ENCODE measurements around the gene DGCR2. TPM values are rescaled to one million over a fixed set of nuclear protein-coding genes. Genes with fewer than 3 reads are reported as not detected.

The DGCR2 gene
- total and polyA plus RNA-seq, 3 donors from 2014 or later = 64.6 to 106 (median 89.5) TPM

DNA sequence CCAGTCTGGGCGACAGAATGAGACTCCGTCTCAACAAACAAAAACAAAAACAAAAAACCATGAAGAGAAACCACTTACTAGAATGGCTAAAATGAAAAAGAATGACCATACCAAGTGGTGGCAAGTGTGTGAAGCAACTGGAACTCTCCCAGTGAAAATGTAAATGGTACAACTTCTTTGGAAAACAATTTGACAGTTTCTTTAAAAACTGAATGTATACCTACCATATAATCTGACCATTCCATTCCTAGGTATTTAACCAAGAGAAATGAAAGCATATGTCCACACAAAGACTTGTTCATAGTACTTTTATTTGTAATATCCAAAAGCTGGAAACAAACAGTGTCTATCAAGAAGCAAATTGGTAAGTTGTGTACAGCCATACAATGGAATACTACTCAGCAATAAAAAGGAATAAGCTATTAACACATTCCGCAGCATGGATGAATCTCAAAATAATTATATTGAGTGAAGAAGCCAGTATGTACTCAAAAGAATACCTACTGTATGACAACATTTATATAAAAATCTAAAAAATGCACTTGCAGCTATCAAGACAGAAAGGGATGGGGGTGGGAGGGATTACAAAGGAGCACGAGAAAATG, 27.7 kb downstream of the DGCR2 start:
- intact Hi-C loops (cut with DNase I; ENCODE audit: low total_unique reads) = no loop called here
- Histone ChIP-seq H3K4me3 (no peak overlapping the region), H3K9me3 (no peaks in the 10 kb centered on the region), H3K36me3 (ENCODE audit: low read depth, missing control alignments) (no peaks in the 10 kb centered on the region), H3K27ac (no peak overlapping the region), H3K27me3 (no peaks in the 10 kb centered on the region), H3K4me1 (no peaks in the 10 kb centered on the region)
- no peak for TF ChIP-seq POLR2A (IDR thresholded peaks at IDR 0.05)
- TF ChIP-seq, protein P1, sequence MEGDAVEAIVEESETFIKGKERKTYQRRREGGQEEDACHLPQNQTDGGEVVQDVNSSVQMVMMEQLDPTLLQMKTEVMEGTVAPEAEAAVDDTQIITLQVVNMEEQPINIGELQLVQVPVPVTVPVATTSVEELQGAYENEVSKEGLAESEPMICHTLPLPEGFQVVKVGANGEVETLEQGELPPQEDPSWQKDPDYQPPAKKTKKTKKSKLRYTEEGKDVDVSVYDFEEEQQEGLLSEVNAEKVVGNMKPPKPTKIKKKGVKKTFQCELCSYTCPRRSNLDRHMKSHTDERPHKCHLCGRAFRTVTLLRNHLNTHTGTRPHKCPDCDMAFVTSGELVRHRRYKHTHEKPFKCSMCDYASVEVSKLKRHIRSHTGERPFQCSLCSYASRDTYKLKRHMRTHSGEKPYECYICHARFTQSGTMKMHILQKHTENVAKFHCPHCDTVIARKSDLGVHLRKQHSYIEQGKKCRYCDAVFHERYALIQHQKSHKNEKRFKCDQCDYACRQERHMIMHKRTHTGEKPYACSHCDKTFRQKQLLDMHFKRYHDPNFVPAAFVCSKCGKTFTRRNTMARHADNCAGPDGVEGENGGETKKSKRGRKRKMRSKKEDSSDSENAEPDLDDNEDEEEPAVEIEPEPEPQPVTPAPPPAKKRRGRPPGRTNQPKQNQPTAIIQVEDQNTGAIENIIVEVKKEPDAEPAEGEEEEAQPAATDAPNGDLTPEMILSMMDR (IDR thresholded peaks at IDR 0.05) = no peak
- no peak for DNase-seq
- WGBS, 2 donors = 94 to 97% methylated on average over 4 of the region's 4 CpGs

DNA sequence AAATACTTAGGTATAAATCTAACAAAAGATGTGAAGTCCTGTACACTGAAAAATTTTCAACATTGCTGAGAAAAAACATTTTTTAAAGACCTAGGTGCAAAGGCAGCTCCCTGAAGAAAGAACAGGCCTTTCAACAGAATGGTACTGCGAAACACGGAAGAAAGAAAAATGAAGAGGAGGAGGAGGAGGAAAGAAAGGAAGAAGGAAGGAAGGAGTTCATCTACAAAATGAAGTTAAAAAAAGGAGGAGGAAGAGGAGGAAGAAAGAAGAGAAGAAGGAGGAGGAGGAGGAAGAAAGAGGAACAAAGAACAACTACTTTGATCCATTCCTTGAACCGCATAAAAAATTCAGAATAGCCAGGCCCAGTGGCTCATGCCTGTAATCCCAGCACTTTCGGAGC, 29.5 kb downstream of the DGCR2 start:
- Histone ChIP-seq H3K36me3 (ENCODE audit: low read depth, missing control alignments) (no peaks in the 10 kb centered on the region), H3K4me1 (no peaks in the 10 kb centered on the region), H3K27me3 (no peaks in the 10 kb centered on the region), H3K9me3 (no peaks in the 10 kb centered on the region), H3K27ac (no peak overlapping the region), H3K4me3 (no peak overlapping the region)
- 95 to 96% methylated on average over 4 of the region's 4 CpGs for WGBS, 2 donors
- TF ChIP-seq POLR2A (IDR thresholded peaks at IDR 0.05) = no peak
- TF ChIP-seq, protein P1 (IDR thresholded peaks at IDR 0.05) = no peak
- intact Hi-C loops (cut with DNase I; ENCODE audit: low total_unique reads) = no loop called here
- DNase-seq = no peak

DNA sequence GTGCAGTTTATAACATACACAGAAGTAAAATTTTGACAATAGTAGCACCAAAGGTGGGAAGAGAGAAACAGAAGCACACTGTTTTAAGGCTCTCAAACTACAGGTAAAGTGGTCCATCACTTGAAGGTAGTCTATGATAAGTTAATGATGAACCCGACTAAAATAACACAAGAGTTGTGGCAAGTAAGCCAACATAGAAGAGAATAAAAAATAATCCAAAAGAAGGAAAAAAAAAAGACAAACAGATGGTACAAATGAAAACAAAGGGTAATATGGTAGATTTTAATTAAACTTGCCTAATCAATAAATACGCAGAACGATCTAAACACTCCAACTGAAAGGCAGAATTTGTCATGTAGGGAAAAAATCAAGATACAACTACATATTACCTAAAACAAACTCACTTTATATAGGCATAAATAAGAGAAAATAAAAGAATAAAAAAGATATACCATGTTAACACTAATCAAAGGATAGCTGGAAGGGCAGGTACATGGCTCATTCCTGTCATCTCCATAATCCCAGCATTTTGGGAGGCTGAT, 31.6 kb downstream of the DGCR2 start:
- no peak for DNase-seq
- Histone ChIP-seq H3K27me3 (no peaks in the 10 kb centered on the region), H3K4me3 (no peak overlapping the region), H3K9me3 (no peaks in the 10 kb centered on the region), H3K4me1 (no peaks in the 10 kb centered on the region), H3K36me3 (ENCODE audit: low read depth, missing control alignments) (no peaks in the 10 kb centered on the region), H3K27ac (no peak overlapping the region)
- TF ChIP-seq POLR2A (IDR thresholded peaks at IDR 0.05) = no peak
- TF ChIP-seq, protein P1 (IDR thresholded peaks at IDR 0.05) = no peak
- 63 to 94% methylated on average over 3 of the region's 3 CpGs for WGBS, 2 donors
- intact Hi-C loops (cut with DNase I; ENCODE audit: low total_unique reads) = no loop called here

DNA sequence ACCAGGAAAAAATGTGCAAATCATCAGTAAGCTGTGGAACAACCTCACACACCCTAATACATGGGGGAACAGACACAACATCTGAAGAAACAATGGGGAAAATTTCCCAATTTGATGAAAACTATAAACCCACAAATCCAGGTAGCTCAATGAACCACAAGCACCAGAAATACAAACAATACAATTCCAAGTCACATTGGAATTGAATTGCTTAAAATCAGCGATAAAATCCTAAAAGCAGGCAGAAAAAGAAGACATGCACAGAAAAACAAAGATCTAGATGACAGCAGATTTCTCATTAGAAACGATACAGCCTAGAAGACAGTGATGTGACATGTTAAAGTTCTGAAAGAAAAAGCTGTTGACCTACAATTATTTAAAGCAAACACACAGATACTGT, 32.0 kb downstream of the DGCR2 start:
- H3K27me3 ChIP-seq = no peaks in the 10 kb centered on the region
- no peaks in the 10 kb centered on the region for H3K36me3 ChIP-seq (ENCODE audit: low read depth, missing control alignments)
- H3K9me3 ChIP-seq = no peaks in the 10 kb centered on the region
- 88 to 95% methylated on average over 2 of the region's 2 CpGs for WGBS, 2 donors
- no peak overlapping the region for H3K27ac ChIP-seq
- H3K4me3 ChIP-seq = no peak overlapping the region
- DNase-seq = no peak
- TF ChIP-seq, protein P1 (IDR thresholded peaks at IDR 0.05) = no peak
- no peak for TF ChIP-seq POLR2A (IDR thresholded peaks at IDR 0.05)
- intact Hi-C loops (cut with DNase I; ENCODE audit: low total_unique reads) = no loop called here
- peaks cover 3% of the 10 kb centered on the region for H3K4me1 ChIP-seq
